Stimulated activated CD8-positive, alpha-beta memory T cell treated with anti-CD3 and anti-CD28 coated beads, Interleukin-12 subunit alpha, Interleukin-12 subunit beta, amount 100 ng/mL, for 24 hours (primary cell): ENCODE results near the gene THRA.

Experiments used
- DNase-seq: peaks from one replicate; pipeline ENCODE4 v3.0.0-alpha.2; 2020; ENCODE audit errors: extremely low read depth

Gene THRA

DNA sequence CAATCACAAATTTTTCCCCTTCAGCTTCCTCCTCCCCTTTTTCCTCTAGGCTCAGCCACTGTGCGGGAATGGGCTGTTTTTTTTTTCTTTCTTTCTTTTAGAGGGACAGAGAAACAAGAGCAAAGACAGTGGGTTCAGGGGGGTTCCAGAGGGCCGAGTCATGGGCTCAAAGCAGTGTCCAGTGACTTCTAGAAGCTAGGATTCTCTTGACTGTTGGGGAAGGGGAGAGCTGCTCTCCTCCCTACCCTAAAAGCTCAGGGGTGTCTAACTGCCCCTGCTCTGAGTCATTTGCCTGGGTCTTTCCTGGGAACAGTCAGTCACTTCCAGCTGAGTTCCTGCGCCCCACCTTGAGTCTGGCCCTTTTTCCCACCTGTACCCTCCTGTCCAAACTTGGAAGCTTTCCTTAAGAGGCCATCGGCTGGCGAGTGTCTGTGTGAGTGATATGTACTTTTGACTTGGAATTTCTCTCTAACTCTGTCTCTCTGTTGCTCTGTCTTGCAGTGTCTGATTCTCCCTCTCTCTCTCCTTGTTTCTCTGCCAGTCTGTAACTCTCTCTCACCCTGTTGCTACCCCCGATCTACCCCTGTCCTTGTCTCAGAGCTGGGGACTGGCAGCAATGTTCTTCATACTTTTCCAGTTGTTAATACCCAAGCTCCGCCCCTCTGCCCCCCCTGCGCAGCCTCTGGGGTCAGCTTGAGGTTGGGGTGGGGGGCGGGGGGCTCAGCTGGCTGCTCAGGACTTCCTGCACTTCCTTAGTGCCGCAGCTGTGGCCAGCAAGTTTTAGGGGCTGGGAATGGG is 2.4 kb downstream of the THRA start:
- DNase-seq, result no peak

DNA sequence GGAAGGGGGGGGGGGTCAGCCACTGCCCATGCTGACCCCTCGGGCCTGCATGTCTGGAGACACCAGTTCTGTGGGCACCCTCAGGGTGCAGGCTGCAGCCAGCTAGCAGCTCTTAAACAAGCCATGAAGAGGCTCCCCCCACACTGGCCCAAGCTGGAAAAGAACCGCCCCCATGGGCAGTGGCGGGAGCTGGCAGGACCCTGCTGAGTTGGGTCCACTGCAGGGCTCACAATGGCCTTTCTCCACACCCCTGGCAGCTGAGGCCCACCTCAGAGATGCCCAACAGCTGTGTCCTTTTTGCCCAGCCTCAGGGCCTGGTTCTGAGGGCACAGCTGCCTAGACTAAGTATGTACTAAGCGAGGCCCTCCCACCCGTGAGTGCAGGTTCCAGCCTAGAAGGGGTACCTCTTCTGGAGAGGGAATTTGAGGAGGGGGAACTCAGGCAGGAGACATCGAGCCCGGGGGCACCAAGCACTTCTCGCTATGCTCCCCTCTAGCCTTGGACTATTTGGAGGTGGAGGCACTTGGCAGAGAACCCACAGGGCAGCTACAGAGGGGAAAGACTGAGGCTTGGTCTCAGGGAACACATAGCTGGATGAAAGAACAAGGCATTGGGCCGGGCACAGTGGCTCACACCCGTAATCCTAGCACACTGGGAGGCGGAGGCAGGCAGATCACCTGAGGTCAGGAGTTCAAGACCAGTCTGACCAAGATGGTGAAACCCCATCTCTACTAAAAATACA is 3.2 kb downstream of the THRA start:
- no peak for DNase-seq

- no peak for DNase-seq
Measured at GRCh38 chr17:40067710-40068109, 4.9 kb downstream of the THRA start.

DNA sequence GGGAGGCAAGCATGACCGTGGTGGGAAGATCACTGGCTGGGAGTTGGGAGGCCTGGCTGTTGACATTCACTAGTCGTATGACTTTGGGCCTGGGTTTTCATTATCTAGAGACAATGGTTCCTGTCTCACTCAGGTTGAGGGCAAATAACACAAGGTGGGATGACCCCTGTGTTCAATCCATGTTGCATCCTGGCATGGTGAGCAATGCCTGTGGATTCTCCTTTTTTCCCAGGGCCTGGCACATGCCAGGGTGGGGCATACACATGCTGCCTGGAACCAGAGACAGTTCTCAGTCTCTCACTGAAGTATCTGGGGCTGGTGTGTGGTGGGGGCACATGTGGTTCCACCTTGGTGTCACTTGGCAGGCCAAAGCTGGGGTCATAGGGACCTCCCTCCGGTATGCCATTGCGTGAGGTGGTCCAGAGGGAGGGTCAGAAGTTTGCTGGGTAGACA is 5.4 kb downstream of the THRA start:
- no peak for DNase-seq

DNA sequence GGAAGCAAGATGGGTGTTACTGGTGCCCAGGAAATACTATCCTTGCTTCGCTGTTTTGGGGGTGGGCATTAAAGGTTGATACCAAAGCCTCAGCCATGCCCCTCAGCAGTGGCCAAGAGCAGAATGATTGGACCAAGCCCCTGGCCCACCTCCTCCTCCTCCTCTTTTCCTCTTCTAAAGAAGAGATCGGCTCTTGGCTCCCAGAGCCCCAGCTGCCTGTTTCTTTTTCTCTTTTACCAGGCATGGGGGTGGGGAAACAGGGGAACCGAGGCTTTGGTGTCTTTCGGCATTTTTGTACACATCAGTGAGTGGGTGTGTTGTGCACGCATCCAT is 5.8 kb downstream of the THRA start:
- no peak for DNase-seq

DNA sequence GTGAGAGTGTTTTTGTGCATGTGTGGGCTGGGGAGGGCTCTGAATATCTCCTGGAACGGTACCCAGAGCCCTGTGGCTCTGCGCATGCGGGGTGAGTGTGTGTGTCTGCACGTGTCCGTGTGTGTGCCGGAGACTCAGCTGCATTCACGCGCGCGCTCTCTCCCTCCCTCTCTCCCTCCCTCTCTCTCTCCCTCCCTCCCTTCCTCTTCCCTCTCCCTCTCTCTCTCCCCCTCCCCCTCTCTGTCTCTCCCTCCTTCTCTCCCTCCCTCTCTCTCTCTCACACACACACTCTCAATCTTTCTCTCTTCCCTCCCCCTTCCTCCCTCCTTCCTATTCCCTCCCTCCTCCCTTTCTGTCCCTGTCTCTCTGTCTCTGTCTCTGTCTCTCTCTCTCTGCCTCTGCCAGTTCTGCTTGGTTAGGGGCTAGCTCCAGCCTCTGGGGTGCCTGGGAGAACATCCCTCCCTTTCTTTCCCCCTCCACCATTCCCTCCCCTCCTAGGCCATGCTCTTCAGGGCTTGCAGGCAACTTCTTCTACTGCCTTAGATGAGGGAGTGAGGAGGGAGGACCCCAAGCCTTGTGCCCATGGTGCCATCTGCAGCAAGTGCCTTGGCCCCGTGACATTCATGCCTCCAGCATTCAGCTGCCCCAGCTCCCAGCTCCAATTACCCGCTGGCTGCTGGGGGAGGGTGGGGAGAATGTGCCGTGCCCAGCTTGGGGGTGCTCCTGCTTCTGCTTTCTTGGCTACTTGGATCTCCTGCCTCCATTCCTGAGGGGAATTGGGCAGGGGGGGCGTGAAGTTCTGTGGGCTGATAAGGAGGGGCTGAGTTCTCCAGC is 6.4 kb downstream of the THRA start:
- DNase-seq, result peak; percentile 65

DNA sequence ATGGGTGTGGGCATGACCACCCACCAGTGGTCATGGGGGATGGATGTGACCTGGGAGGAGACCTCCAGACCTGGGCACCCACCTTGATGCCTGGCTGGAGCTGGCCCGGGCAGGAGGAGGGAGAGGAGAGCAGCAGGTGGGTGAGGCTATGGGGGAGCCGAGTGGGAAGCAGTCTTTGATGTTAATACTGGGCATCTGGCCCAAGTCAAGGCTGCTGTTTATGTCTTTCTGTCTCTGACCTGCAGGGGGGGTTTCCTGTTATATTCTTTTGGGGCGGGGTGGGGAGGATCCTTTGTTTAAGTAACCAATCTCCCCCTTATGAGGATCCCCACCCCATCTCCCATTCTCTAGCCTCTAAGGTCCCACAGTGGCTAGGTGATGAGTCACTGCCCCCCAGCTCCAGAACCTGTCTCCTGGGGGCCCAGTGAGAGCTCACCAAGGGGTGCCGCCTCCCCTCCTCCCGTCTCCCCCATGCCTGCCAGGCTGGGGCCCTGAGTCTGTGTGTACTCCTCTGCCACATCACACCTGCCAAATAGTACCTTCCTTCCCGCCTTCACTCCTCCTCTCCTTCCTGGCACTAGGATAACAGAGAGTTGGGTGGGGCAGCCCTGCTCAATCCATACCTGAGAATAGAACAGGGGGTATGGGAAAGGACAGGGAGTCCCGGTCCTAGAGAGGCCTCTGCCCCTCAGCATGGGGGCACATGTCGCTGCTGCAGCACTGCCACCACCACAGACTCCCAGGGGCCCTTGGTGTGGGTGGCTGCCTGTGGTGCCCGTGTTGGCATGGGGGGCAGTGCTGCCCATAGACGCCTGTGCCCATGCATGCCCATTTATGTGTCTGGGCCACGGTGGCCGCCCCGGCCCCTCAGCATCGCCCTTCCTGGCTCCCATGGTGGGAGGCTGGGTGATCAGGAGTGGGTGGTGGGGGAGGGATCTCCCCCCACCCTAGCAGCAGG is 7.3 kb downstream of the THRA start:
- no peak for DNase-seq

DNA sequence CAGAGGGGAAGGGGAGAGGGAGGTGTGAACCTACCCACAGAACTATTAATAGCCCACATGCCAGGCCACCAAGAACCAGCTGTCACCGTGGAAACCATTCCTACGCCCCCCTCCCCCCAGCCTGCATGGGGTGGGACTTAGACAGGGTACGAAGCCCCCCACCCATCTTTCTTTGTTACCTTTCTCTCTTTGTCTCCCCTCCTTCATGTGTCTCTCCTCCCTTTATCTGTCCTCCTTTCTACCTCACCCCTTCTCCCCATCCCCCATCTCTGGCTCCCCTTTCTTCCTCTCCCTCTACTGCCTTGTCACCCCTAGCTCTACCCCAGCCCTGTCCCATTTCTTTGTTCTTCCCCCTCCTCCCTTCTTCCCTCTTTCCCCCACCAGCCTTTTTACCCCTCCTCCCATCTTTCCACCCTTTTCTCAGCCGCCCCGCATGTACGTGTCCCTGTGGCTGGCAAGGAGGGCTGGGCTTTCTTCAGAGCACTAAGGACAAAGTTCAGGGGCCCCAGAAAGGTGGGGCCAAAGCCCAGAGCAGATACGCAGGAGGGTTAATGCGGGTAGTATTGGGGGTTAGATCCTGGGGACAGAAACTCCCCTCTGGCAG is 8.0 kb downstream of the THRA start:
- DNase-seq, result no peak

DNA sequence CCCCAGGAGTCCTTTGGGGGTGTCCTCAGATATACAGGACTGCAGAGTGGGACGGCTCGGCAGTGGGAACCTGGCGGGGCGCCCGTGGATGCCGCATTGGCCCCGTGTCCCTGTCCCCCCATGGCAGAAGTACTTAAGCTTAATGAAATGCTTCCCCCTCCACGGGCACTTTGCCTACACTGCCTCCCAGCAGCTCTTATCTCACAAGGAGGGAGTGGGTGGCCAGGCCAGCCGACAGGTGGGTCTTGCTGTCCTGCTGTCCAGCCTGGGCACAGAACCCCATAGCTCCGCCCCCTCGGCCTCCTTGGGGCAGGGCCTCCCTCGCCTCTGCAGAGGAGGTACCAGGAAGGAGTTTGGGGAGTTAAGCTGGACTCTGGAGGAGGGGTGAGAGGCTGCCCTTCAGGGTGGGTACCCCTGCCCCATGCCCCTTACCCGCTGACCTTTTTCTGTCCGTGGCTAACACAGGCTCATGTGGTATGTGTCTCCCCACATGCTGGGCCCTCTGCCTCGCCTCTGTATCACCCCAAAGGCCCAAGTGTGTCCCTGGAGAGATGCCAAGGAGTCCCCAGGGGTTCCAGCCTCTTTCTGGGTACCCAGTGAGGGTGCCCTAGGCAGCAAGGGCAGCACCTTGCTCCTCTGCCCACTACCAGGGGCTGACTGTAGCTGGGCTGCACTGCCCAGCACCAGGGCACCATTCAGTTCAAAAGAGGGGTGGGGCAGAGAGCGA is 8.7 kb downstream of the THRA start:
- no peak for DNase-seq

DNA sequence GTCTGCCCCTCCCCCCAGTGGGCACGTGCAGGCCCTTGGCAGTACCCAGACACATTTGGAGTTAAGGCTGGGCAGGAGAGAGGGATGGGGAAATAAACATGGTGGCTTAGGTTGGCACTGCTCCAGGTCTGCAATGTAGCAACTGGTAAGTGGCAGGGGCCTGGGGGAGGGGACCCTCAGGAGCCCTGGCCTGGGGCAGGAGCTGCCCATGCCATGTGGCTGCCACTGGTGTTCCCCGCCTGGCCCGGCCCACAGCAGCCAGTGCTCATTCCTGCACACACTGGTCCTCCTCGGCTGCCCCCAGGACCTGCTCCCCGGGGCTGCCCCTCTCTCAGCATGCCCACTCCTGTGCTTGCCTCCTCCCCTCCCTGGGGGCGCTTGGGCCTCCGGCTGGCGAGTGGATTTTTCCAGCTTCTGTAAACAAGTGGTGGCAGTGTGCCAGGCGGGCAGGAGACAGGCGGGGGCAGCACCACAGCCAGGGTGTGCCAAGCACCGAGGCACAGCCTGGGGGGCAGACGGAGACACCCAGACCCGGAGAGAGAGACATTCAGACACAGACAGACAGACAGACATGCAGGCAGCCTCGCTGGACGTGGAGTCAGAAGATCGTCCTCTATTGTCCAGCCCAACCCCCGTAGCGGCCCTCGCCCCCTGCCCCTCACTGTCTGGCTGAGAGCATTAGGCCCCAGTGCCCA is 9.4 kb downstream of the THRA start:
- DNase-seq, result no peak

DNA sequence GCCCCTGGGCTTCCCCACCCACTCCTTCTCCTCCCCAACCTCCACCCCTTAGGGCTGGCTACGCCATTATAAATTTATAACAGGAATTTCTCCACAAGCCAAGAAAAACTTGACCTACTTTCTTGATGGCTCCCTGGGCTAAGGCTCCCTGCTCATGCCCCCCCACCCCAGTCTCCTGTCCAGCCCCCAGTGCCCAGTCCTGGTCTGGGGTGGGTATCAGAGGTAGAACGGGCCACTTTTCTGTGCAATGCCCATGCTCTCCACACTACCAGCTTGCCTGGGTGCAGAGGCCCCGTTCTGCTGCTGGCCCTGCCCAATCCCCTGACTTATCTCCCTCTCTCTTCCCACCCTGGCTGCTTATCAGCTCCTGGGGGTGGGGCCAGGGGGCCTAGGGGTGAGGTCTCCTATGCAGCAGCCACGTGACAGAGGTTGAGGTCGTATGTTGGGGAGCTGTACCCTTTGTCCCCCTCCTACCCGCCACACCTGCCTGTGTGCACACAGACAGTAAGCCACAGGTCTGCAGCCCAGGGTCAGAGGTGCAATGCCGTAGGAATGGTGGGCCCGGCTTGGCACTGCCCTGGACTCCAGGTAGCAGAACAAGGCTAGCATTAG is 10.1 kb downstream of the THRA start:
- DNase-seq, result no peak

GRCh38 chr17:40073454-40074174 is 10.8 kb downstream of the THRA start:
- DNase-seq, result no peak

- DNase-seq, result no peak
Measured at GRCh38 chr17:40074175-40074512, 11.4 kb downstream of the THRA start.

DNA sequence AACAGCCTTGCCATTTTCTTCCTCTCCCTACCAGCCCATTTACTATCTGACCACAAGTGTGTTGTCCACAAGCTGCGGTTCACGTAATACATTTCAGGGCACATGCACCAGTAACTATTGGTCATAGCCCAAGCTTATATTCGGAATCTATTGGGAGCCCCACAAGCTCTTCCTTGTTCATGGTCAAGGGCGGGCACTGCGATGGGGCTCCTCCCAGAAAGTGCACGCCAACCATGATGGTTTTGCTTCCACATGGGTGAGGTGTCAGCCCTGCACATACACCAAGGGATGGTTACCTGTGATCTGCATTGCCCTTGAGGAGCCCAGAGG is 12.1 kb downstream of the THRA start:
- DNase-seq, result no peak

GRCh38 chr17:40075201-40075941 is 12.6 kb downstream of the THRA start:
- DNase-seq, result no peak

GRCh38 chr17:40075942-40076498 is 13.3 kb downstream of the THRA start:
- no peak for DNase-seq

DNA sequence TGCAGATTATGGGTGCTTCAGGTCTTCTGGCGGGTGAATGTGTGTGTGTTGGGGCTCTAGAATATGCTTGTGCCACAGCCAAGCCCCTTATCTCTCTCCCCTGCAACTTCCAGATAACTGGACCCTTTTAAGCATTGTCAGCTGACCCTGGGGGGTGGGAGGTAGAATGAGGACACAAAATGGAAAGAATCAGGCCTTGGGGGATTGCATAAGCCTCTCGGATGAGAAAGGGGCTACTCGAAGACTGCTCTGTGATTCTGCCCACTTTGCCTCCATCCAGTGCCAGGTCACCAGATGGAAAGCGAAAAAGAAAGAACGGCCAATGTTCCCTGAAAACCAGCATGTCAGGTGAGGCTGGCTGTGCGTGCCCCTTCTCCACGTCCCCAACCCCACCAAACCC is 13.8 kb downstream of the THRA start:
- no peak for DNase-seq

DNA sequence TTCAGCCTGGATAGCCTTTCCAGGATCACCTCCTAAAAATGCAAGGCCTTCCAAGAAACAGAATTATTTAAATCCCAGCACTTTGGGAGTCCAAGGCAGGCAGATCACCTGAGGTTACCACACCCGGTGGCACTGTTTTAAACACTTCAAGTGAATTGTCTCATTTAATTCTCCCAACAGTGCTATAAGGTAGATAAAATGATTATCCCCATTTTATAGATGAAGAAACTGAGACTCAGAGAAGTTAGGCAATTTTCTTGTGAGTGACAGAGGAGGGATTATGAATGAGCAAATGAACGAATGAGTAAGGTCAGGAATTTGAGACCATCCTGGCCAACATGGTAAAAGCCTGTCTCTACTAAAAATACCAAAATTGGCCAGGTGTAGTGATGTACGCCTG is 16.8 kb downstream of the THRA start:
- no peak for DNase-seq
